ENCODE results near the gene SPDYE6. TPM values are rescaled to one million over a fixed set of nuclear protein-coding genes. Genes with fewer than 3 reads are reported as not detected.
"Not testable (repeated sequence)": the region's sequence is repeated elsewhere in the genome, so short reads cannot be mapped to it uniquely, and the experiment has no call there.

The SPDYE6 gene
- total RNA-seq, 2 experiments from 2014 or later = 0.13 TPM; not detected in 1

DNA sequence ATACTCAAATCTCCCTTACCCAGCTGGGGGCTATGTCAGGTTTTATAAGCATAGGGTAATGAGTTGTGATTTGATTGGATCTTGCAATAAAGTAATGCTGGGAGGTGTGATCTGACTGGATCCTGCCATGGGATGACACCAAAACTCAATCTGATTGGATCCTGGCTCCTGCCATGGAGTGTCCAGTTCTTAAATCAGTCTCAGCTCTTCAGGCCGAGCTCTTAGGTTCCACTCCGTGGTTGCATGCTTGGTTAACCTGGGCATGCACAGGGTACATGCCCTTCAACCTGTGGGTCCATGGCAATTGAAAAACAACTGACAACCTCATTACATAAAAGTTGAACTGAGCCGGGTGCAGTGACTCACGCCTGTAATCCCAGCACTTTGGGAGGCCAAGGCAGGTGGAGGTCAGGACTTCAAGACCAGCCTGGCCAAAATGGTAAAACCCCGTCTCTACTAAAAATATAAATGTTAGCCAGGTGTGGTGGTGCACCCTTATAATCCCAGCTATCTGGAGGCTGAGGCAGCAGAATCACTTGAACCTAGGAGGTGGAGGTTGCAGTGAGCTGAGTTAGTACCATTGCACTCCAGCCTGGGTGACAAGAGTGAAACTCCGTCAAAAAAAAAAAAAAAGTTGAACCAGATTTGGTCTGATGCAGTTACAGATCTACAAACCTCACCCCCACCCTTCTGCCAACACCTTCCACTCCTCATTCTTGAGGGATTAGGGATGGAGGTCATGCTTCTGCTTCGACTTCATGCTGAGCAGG lies 15.5 kb downstream of the SPDYE6 start:
- CTCF ChIA-PET; H3K4me1 Mint-ChIP-seq; DNase-seq; H3K27me3 Mint-ChIP-seq; H3K4me3 Mint-ChIP-seq; POLR2A ChIA-PET; H3K9me3 Mint-ChIP-seq; H3K36me3 Mint-ChIP-seq (ENCODE audit: low read depth); H3K27ac Mint-ChIP-seq: not testable (repeated sequence)

DNA sequence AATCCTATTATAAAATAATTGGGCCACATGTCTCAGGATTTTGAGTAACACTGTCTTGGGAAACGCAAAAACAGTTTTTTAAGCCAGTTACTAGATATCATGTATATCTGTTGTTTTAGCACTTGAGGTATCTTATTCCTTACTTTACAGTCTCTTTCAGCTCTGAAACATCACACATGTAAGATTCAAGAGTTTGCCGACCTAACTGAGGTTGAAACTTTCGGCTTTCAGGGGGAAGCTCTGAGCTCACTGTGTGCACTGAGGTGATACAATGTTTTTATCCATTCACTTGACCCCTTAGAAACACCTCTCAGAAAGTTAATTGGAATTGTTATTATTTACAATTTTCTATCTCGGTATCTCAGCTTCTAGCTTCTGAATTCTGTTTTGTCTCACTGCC lies 18.8 kb downstream of the SPDYE6 start:
- H3K4me1 Mint-ChIP-seq; CTCF ChIA-PET; H3K27ac Mint-ChIP-seq; H3K36me3 Mint-ChIP-seq (ENCODE audit: low read depth); H3K4me3 Mint-ChIP-seq; H3K27me3 Mint-ChIP-seq; POLR2A ChIA-PET; DNase-seq; H3K9me3 Mint-ChIP-seq: not testable (repeated sequence)

GRCh38 chr7:102337002-102337401 lies 19.2 kb downstream of the SPDYE6 start:
- H3K4me3 Mint-ChIP-seq; DNase-seq; H3K36me3 Mint-ChIP-seq (ENCODE audit: low read depth); H3K4me1 Mint-ChIP-seq; POLR2A ChIA-PET; H3K27me3 Mint-ChIP-seq; CTCF ChIA-PET; H3K9me3 Mint-ChIP-seq; H3K27ac Mint-ChIP-seq: not testable (repeated sequence)

GRCh38 chr7:102335574-102335973 lies 20.7 kb downstream of the SPDYE6 start:
- CTCF ChIA-PET; H3K27me3 Mint-ChIP-seq; H3K9me3 Mint-ChIP-seq; H3K36me3 Mint-ChIP-seq (ENCODE audit: low read depth); H3K27ac Mint-ChIP-seq; DNase-seq; H3K4me1 Mint-ChIP-seq; POLR2A ChIA-PET; H3K4me3 Mint-ChIP-seq: not testable (repeated sequence)

- peaks cover 12% of the 10 kb centered on the region for H3K27me3 Mint-ChIP-seq
- POLR2A ChIA-PET; H3K4me1 Mint-ChIP-seq; H3K4me3 Mint-ChIP-seq; H3K27ac Mint-ChIP-seq; H3K36me3 Mint-ChIP-seq (ENCODE audit: low read depth); DNase-seq; H3K9me3 Mint-ChIP-seq: not testable (repeated sequence)
- CTCF ChIA-PET = interaction anchor here (0.6 to 0.7 kb wide), 2 partner anchors 55 to 57 kb away, joined by 3 to 4 read pairs; no protein-coding TSS in a partner anchor
Observed at GRCh38 chr7:102330666-102331460, 25.4 kb downstream of the SPDYE6 start.

- DNase-seq; H3K27ac Mint-ChIP-seq; CTCF ChIA-PET; POLR2A ChIA-PET; H3K36me3 Mint-ChIP-seq (ENCODE audit: low read depth); H3K4me3 Mint-ChIP-seq; H3K9me3 Mint-ChIP-seq; H3K4me1 Mint-ChIP-seq: not testable (repeated sequence)
- H3K27me3 Mint-ChIP-seq = peaks cover 12% of the 10 kb centered on the region
Observed at GRCh38 chr7:102329366-102329765, 26.9 kb downstream of the SPDYE6 start.

DNA sequence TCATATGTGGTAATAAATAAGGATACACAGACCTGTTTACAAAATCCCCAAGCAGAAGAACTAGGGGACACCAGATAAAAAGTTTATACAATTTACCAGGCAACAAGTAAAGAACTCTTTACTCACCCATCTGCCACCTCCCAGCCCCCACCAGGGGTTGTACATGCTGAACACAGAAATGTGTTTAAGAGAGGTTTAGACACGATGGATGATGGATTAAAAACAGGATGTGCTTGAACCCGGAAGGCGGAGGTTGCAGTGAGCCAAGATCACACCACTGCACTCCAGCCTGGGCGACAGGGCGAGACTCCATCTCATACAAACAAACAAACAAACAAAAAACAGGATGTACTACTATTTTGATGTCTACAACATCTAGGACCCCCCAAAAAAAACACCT lies 27.4 kb downstream of the SPDYE6 start:
- H3K9me3 Mint-ChIP-seq; H3K4me3 Mint-ChIP-seq; H3K4me1 Mint-ChIP-seq; H3K27ac Mint-ChIP-seq; H3K36me3 Mint-ChIP-seq (ENCODE audit: low read depth); POLR2A ChIA-PET; DNase-seq: not testable (repeated sequence)
- CTCF ChIA-PET = interaction anchor here (1.1 kb wide), 1 partner anchor 61 kb away, joined by 3 read pairs; no protein-coding TSS in a partner anchor
- peaks cover 12% of the 10 kb centered on the region for H3K27me3 Mint-ChIP-seq

GRCh38 chr7:102327183-102327582 lies 29.1 kb downstream of the SPDYE6 start:
- H3K9me3 Mint-ChIP-seq; H3K36me3 Mint-ChIP-seq (ENCODE audit: low read depth); H3K4me3 Mint-ChIP-seq; H3K4me1 Mint-ChIP-seq; H3K27ac Mint-ChIP-seq; POLR2A ChIA-PET; DNase-seq: not testable (repeated sequence)
- H3K27me3 Mint-ChIP-seq = peaks cover 17% of the 10 kb centered on the region
- CTCF ChIA-PET = interaction anchor here (0.7 kb wide), 1 partner anchor 133 kb away, joined by 3 read pairs; no protein-coding TSS in a partner anchor

GRCh38 chr7:102326157-102326889 lies 29.9 kb downstream of the SPDYE6 start:
- no peaks in the 10 kb centered on the region for H3K36me3 Mint-ChIP-seq (ENCODE audit: low read depth)
- H3K4me1 Mint-ChIP-seq = peaks cover 2% of the 10 kb centered on the region
- no peak overlapping the region for H3K27ac Mint-ChIP-seq
- no peak overlapping the region for H3K4me3 Mint-ChIP-seq
- CTCF ChIA-PET = no interaction called here
- POLR2A ChIA-PET = no interaction called here
- no peak for DNase-seq
- peaks cover 17% of the 10 kb centered on the region for H3K27me3 Mint-ChIP-seq
- H3K9me3 Mint-ChIP-seq = no peaks in the 10 kb centered on the region

- H3K4me3 Mint-ChIP-seq; H3K27ac Mint-ChIP-seq; H3K36me3 Mint-ChIP-seq (ENCODE audit: low read depth); CTCF ChIA-PET; DNase-seq; H3K9me3 Mint-ChIP-seq; H3K4me1 Mint-ChIP-seq; POLR2A ChIA-PET: not testable (repeated sequence)
- H3K27me3 Mint-ChIP-seq = peaks cover 17% of the 10 kb centered on the region
Observed at GRCh38 chr7:102325106-102325505, 31.1 kb downstream of the SPDYE6 start.

- H3K36me3 Mint-ChIP-seq (ENCODE audit: low read depth) = no peaks in the 10 kb centered on the region
- peaks cover 17% of the 10 kb centered on the region for H3K27me3 Mint-ChIP-seq
- no peak overlapping the region for H3K27ac Mint-ChIP-seq
- DNase-seq = no peak
- H3K9me3 Mint-ChIP-seq = no peaks in the 10 kb centered on the region
- no peaks in the 10 kb centered on the region for H3K4me1 Mint-ChIP-seq
- no peak overlapping the region for H3K4me3 Mint-ChIP-seq
- CTCF ChIA-PET = no interaction called here
- POLR2A ChIA-PET = no interaction called here
Observed at GRCh38 chr7:102323914-102324195, 32.4 kb downstream of the SPDYE6 start.

GRCh38 chr7:102322202-102322715 lies 34.0 kb downstream of the SPDYE6 start:
- POLR2A ChIA-PET = no interaction called here
- no peak for DNase-seq
- CTCF ChIA-PET = no interaction called here
- no peaks in the 10 kb centered on the region for H3K9me3 Mint-ChIP-seq
- no peak overlapping the region for H3K27ac Mint-ChIP-seq
- no peaks in the 10 kb centered on the region for H3K36me3 Mint-ChIP-seq (ENCODE audit: low read depth)
- peaks cover 8% of the 10 kb centered on the region for H3K27me3 Mint-ChIP-seq
- H3K4me1 Mint-ChIP-seq = no peaks in the 10 kb centered on the region
- no peak overlapping the region for H3K4me3 Mint-ChIP-seq

DNA sequence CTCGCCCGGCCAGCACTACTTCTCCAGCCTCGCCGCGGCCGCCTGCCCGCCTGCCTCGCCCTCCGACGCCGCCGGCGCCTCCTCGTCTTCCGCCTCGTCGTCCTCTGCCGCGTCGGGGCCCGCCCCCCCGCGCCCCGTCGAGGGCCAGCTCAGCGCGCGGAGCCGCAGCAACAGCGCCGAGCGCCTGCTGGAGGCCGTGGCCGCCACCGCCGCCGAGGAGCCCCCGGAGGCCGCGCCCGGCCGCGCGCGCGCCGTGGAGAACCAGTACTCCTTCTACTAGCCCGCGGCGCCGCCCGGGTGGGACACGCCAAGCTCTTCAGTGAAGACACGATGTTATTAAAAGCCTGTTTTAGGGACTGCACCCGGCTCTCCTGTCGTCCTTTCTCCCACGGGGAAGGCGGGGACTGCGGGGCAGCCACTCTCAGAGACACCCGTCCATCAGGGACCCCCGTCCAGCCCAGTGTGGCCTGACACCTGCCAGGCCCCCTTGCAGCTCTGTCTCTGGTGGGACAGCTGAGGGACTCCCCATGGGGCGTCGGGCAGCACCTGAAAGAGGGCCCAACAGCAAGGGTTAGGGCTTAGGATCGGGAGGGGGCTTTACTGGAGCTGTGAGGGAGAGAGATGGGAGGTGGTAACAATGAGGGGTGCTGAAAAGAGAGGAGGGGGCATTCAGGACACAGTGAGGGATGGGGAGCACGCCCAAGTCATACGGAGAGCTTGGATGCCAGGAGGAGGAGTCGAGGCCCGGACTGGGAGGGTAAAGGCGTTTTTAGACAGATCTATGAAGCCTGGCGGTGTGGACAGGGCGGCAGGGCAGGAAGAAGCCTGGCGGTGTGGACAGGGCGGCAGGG lies 34.7 kb downstream of the SPDYE6 start:
- no peak overlapping the region for H3K4me3 Mint-ChIP-seq
- H3K27me3 Mint-ChIP-seq = peaks cover 5% of the 10 kb centered on the region
- no peaks in the 10 kb centered on the region for H3K4me1 Mint-ChIP-seq
- ChIA-PET CTCF (no interaction called here), POLR2A (no interaction called here)
- DNase-seq = no peak
- H3K9me3 Mint-ChIP-seq = no peaks in the 10 kb centered on the region
- no peaks in the 10 kb centered on the region for H3K36me3 Mint-ChIP-seq (ENCODE audit: low read depth)
- no peak overlapping the region for H3K27ac Mint-ChIP-seq

Data from activated CD4-positive, alpha-beta memory T cell treated with anti-CD3 and anti-CD28 coated beads, Interleukin-2, amount 10 ng/mL, durations not matched to agents 7 days and 5 days (primary cell).